Stimulated activated CD4-positive, alpha-beta T cell treated with anti-CD3 and anti-CD28 coated beads, TNF-alpha, amount 100 ng/mL, for 1 hour (primary cell): Measurements from ENCODE around the gene DUOX1.

Experiments
- DNase-seq, 3 donors: peaks; one replicate each; pipeline ENCODE4 v3.0.0-alpha.2; 2020; ENCODE audit warnings: low read depth in 3 of 3, low spot score in 1 of 3

Gene DUOX1

GRCh38 chr15:45185903-45186770, 56.3 kb downstream of the DUOX1 start:
- no peak for DNase-seq

GRCh38 chr15:45186771-45187577, 57.2 kb downstream of the DUOX1 start:
- no peak for DNase-seq

GRCh38 chr15:45187578-45187893, 57.7 kb downstream of the DUOX1 start:
- no peak for DNase-seq

DNA sequence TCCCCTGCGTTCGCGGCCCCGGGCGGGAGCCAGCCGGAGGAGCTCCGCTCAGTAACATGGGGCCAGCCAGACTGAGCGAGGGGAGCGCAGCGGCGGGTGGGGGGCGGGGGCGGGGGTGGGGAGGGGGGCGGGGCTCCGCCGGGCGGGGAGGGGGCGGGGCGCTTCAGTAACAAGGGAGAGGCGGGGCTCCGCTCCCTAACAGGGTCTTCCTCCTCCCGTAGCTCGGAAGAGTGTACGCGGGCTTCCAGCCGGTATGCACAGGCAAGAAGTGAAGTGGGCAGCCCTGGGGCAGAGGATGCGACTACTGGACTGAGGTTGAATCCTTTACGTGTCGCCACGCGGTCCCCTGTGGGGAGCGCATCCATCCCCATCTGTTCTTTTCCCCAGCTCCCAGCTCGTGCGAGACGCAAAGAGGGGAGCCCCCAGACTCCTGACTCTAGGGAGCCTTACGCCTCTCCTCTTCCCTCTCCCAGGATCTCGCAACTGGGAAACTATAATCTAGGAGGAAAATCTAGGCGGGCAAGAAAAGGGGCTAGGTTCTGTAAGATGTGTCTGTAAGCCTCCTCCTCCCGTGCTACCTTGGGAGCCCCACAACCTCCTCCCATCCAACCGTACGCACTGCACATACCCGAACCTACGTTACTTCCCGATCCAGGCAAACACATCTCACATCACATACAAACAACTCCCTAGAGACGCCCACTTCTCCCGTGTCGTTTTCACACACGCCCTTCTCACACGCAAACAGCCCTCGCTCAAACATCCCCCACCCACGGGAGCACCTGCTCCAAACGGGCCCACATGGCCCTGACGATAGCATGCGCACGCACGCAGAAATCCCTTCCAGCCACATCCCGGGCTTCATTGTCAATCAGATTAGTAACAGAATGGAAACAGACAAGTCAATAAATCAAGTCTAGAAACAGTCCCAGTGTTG, 58.4 kb downstream of the DUOX1 start, which contains the start of gene SHF:
Gene SHF (minus strand): TSS at position 73 of the 937 bp plus-strand sequence. CDS start 15 bp downstream, at position 58.
- peak in 2 of 3 donors; percentile 31 to 71 for DNase-seq

GRCh38 chr15:45197512-45197911, 67.7 kb downstream of the DUOX1 start:
- DNase-seq, result no peak

GRCh38 chr15:45198337-45199135, 68.7 kb downstream of the DUOX1 start:
- peak; percentile 91 to 97 (median 92) for DNase-seq

DNA sequence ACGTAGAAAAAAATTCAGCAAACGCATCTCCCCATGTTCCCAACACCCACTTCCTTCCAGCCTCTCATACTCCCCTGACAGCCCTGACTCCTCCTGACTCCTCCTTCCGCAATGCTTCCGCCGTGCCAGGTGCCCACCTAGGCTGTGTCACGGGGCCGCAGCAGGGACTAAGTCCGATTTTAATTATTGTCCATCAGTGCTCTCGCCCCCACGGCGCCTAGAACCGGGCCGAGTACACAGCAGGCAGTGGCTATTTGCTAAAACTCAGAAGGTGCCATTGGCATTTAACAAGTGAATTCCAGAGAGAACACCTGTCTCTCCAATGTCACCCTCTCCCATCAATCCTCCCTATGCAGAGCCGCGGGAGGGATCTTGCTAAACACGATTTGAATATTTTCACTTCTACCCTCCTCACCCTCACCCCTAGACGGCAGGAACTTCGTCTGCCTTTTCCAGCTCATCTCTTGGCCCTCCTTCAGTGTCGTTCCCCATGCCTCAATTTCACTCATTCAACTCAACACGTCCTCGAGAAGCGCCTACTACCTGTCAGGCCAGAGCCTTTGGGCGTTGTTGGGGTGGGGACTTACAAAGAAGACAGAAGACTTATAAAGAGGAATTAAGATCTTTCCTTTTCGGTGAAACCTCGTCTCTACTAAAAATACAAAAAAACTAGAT, 69.5 kb downstream of the DUOX1 start:
- DNase-seq, result no peak

DNA sequence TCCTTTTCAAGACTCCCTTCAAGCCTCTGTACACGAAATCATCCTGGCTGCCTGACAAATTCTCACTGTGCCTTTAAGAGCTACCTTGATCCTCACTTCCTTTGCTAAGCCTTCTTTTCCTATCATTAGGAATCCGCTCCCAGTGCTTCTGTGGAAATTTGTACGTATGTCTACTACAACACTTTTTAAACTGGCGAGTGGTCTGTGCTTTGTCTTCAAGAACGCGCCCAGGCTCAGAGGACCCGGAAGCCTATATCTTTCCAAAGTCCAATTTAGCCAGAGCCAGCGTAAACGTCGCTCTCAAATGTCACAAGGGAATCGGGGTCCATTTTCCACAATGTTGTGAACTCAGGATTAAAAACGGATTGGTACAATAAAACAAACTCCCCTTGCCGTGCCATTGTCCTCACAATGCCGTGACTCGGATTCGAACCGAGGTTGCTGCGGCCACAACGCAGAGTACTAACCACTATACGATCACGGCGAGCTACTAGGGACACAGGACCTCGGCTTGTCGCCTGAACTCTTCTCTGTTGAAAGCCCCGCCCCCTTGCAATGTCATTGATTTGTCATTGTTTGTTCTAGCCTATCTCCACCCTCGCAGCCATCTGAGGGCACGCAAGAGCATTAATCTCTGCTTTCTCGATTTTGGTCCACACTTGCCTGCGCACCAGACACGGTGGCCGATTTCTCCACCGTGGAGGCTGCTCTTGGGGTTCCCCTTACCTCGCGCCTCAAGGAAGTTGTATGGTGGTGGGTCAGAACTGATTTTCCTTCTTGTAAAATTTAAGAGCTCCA, 70.4 kb downstream of the DUOX1 start:
- peak; percentile 93 to 99 (median 97) for DNase-seq

GRCh38 chr15:45200799-45201556, 71.2 kb downstream of the DUOX1 start:
- DNase-seq, result peak; percentile 33 to 75 (median 44)

GRCh38 chr15:45201557-45201859, 71.7 kb downstream of the DUOX1 start:
- DNase-seq, result no peak

- no peak for DNase-seq
These were observed 72.1 kb downstream of the DUOX1 start for GRCh38 chr15:45201869-45202268.

- DNase-seq, result no peak
These were observed 73.4 kb downstream of the DUOX1 start for GRCh38 chr15:45203182-45203581.

GRCh38 chr15:45205192-45205591, 75.4 kb downstream of the DUOX1 start:
- DNase-seq, result no peak

GRCh38 chr15:45212493-45212892, 82.7 kb downstream of the DUOX1 start:
- no peak for DNase-seq
